ENCODE measurements around the gene MRPS11.

- TF ChIP-seq IRF5 (IDR thresholded peaks at IDR 0.05; ENCODE audit: borderline replicate concordance) (no peak), ASH2L (IDR thresholded peaks at IDR 0.05; ENCODE audit: borderline replicate concordance, low read depth) (no peak), NFYB (IDR thresholded peaks at IDR 0.05; ENCODE audit: insufficient read depth, low read depth, low read length) (no peak), ZNF687 (IDR thresholded peaks at IDR 0.05) (no peak), JUND (IDR thresholded peaks at IDR 0.05; ENCODE audit: low read depth, low read length) (no peak), BCLAF1 (IDR thresholded peaks at IDR 0.05) (no peak)
Observed at GRCh38 chr15:88423331-88423730, 44.2 kb upstream of the MRPS11 start.
